IMR-90 (cell line): ENCODE measurements around the gene SLC4A5. TPM values are rescaled to one million over a fixed set of nuclear protein-coding genes. Genes with fewer than 3 reads are reported as not detected.

Experiments used
- ATAC-seq: fragments of 200-7000 bp; cut with Tn5 transposase; 2 replicates; pipeline ENCODE4 v1.9.1; 2020; ENCODE audit warnings: low read depth, mild to moderate bottlenecking, moderate library complexity
- BruUV-seq: library from RNA; stranded (reverse); fragments of 400-500 nt; replicated peaks from 2 replicates; lab custom pipeline; 2021; lab: Mats Ljungman, UMichigan
- CTCF ChIA-PET: fragments of 300-600 bp; formaldehyde crosslinking; extraction: SDS; loops from one replicate; lab custom pipeline; 2021; ENCODE audit warnings: antibody characterized with exemption; lab: Yijun Ruan, JAX
- POLR2A ChIA-PET: fragments of 300-600 bp; sonication (Branson Sonifier 250); formaldehyde crosslinking; loops from one replicate; lab custom pipeline; 2022; ENCODE audit warnings: antibody characterized with exemption; ENCODE audit not compliant: unreplicated experiment; lab: Charles Lee
- DNase-seq: peaks from one replicate; pipeline ENCODE4 v3.0.0; 2013
- H2AFZ ChIP-seq: replicated peaks from 2 replicates; pipeline ENCODE3; 2013; ENCODE audit warnings: low read length, mild to moderate bottlenecking; ENCODE audit not compliant: poor library complexity
- H2AK5ac ChIP-seq: 2 replicates; pipeline ENCODE4 v1.6.1; 2013; ENCODE audit warnings: low read depth, low read length, inconsistent platforms
- H2AK9ac ChIP-seq: replicated peaks from 2 replicates; pipeline ENCODE3; 2013; ENCODE audit warnings: mild to moderate bottlenecking, low read depth, low read length, moderate library complexity; ENCODE audit not compliant: poor library complexity
- H2BK120ac ChIP-seq: 2 replicates; pipeline ENCODE4 v1.6.1; 2013; ENCODE audit warnings: low read depth, low read length, inconsistent platforms
- H2BK15ac ChIP-seq: 3 replicates; pipeline ENCODE4 v1.6.1; 2013; ENCODE audit warnings: low read depth, low read length, inconsistent platforms
- H2BK20ac ChIP-seq: 2 replicates; pipeline ENCODE4 v1.6.1; 2013; ENCODE audit warnings: low read depth, mild to moderate bottlenecking, inconsistent platforms, low read length, moderate library complexity
- H2BK5ac ChIP-seq: 2 replicates; pipeline ENCODE4 v1.6.1; 2013; ENCODE audit warnings: mild to moderate bottlenecking, low read depth, low read length, inconsistent platforms; ENCODE audit not compliant: poor library complexity, severe bottlenecking
- H3K14ac ChIP-seq: replicated peaks from 2 replicates; pipeline ENCODE4 v1.6.1; 2013; ENCODE audit warnings: low read depth, low read length, inconsistent platforms
- H3K18ac ChIP-seq: 2 replicates; pipeline ENCODE4 v1.6.1; 2013; ENCODE audit warnings: low read depth, low read length, control low read depth
- H3K23ac ChIP-seq: 2 replicates; pipeline ENCODE4 v1.6.1; 2013; ENCODE audit warnings: low read depth, low read length, inconsistent platforms
- H3K27ac ChIP-seq: 2 replicates; pipeline ENCODE4 v1.5.1; 2013; ENCODE audit warnings: mild to moderate bottlenecking, control low read depth, low read length; ENCODE audit not compliant: insufficient read depth
- H3K27me3 ChIP-seq: 2 replicates; pipeline ENCODE4 v1.6.1; 2013; ENCODE audit warnings: low read length; ENCODE audit not compliant: control insufficient read depth, insufficient read depth
- H3K36me3 ChIP-seq: 2 replicates; pipeline ENCODE4 v1.6.1; 2013; ENCODE audit warnings: low read length, mixed read lengths; ENCODE audit not compliant: control insufficient read depth, insufficient read depth
- H3K4ac ChIP-seq: 2 replicates; pipeline ENCODE4 v1.6.1; 2013; ENCODE audit warnings: low read depth, low read length, inconsistent platforms
- H3K4me1 ChIP-seq: 2 replicates; pipeline ENCODE4 v1.6.1; 2013; ENCODE audit warnings: low read length, mixed read lengths; ENCODE audit not compliant: control insufficient read depth, insufficient read depth
- H3K4me2 ChIP-seq: 2 replicates; pipeline ENCODE4 v1.6.1; 2013; ENCODE audit warnings: low read depth, mild to moderate bottlenecking, control low read depth, low read length, moderate library complexity
- H3K4me3 ChIP-seq: 2 replicates; pipeline ENCODE4 v1.5.1; 2013; ENCODE audit warnings: low read depth, mild to moderate bottlenecking, control low read depth, low read length, moderate library complexity; ENCODE audit not compliant: insufficient read depth
- H3K56ac ChIP-seq: 2 replicates; pipeline ENCODE4 v1.6.1; 2013; ENCODE audit warnings: low read length, inconsistent platforms; ENCODE audit not compliant: insufficient read depth; ENCODE audit errors: extremely low read depth
- H3K79me1 ChIP-seq, 2 experiments: 2 replicates each; pipeline ENCODE4 v1.6.1; 2013; ENCODE audit warnings: low read length in 2 of 2, inconsistent platforms in 1 of 2, low read depth in 1 of 2
- H3K9ac ChIP-seq: 2 replicates; pipeline ENCODE4 v1.6.1; 2013; ENCODE audit warnings: low read depth, low read length, control low read depth
- H3K9me1 ChIP-seq: 2 replicates; pipeline ENCODE4 v1.6.1; 2013; ENCODE audit warnings: low read length, inconsistent platforms; ENCODE audit not compliant: insufficient read depth
- H3K9me3 ChIP-seq: 2 replicates; pipeline ENCODE4 v1.6.1; 2013; ENCODE audit warnings: low read length; ENCODE audit not compliant: control insufficient read depth, insufficient read depth
- H4K20me1 ChIP-seq: 2 replicates; pipeline ENCODE4 v1.6.1; 2013; ENCODE audit warnings: low read length, inconsistent platforms; ENCODE audit not compliant: insufficient read depth
- H4K5ac ChIP-seq: 2 replicates; pipeline ENCODE4 v1.6.1; 2013; ENCODE audit warnings: mild to moderate bottlenecking, low read depth, low read length, control low read depth
- H4K8ac ChIP-seq, 2 experiments: 2 replicates each; pipeline ENCODE4 v1.6.1; 2013; ENCODE audit warnings: low read depth in 2 of 2, low read length in 2 of 2, control low read depth in 1 of 2, inconsistent platforms in 1 of 2
- H4K91ac ChIP-seq: 2 replicates; pipeline ENCODE4 v1.6.1; 2013; ENCODE audit warnings: low read depth, low read length, inconsistent platforms; ENCODE audit not compliant: insufficient read depth
- CEBPB ChIP-seq: IDR thresholded peaks from 2 replicates; pipeline ENCODE4 v1.6.1; 2012; ENCODE audit warnings: low read depth, low read length, improper control_type of control experiment
- CHD1 ChIP-seq: IDR thresholded peaks from 2 replicates; pipeline ENCODE4 v1.6.1; 2012; ENCODE audit warnings: low read depth, low read length, improper control_type of control experiment
- ELK1 ChIP-seq: fragments of 150-350 bp; IDR thresholded peaks from 2 replicates; pipeline ENCODE4 v1.6.1; 2016; ENCODE audit warnings: low read depth, mild to moderate bottlenecking, low read length, moderate library complexity, borderline replicate concordance
- FOS ChIP-seq: fragments of 150-350 bp; IDR thresholded peaks from 2 replicates; pipeline ENCODE4 v1.6.1; 2016; ENCODE audit warnings: low read depth, low read length
- MAFK ChIP-seq: IDR thresholded peaks from 2 replicates; pipeline ENCODE4 v1.6.1; 2012; ENCODE audit warnings: low read depth, low read length, improper control_type of control experiment
- MAZ ChIP-seq: IDR thresholded peaks from 2 replicates; pipeline ENCODE4 v1.6.1; 2012; ENCODE audit warnings: low read depth, mild to moderate bottlenecking, low read length, improper control_type of control experiment, moderate library complexity, borderline replicate concordance
- MXI1 ChIP-seq: IDR thresholded peaks from 2 replicates; pipeline ENCODE4 v1.6.1; 2012; ENCODE audit warnings: low read depth, mild to moderate bottlenecking, low read length, moderate library complexity, borderline replicate concordance
- NFE2L2 ChIP-seq: fragments of 150-350 bp; IDR thresholded peaks from 2 replicates; pipeline ENCODE4 v1.6.1; 2016; ENCODE audit warnings: low read depth, mild to moderate bottlenecking, low read length
- POLR2A ChIP-seq: IDR thresholded peaks from 2 replicates; pipeline ENCODE4 v1.6.1; 2012; ENCODE audit warnings: mild to moderate bottlenecking, low read depth, low read length
- RCOR1 ChIP-seq: IDR thresholded peaks from 2 replicates; pipeline ENCODE4 v1.6.1; 2012; ENCODE audit warnings: mild to moderate bottlenecking, low read length, improper control_type of control experiment; ENCODE audit not compliant: insufficient replicate concordance
- RFX5 ChIP-seq: IDR thresholded peaks from 2 replicates; pipeline ENCODE4 v1.8.0; 2012; ENCODE audit warnings: low read depth, mild to moderate bottlenecking, low read length, moderate library complexity
- SMC3 ChIP-seq: fragments of 150-350 bp; IDR thresholded peaks from 2 replicates; pipeline ENCODE4 v1.6.1; 2016; ENCODE audit warnings: low read depth, mild to moderate bottlenecking, antibody characterized with exemption, low read length, moderate library complexity
- USF2 ChIP-seq: fragments of 150-350 bp; IDR thresholded peaks from 2 replicates; pipeline ENCODE4 v1.6.1; 2017; ENCODE audit warnings: mild to moderate bottlenecking, antibody characterized with exemption, low read length, low read depth
- WGBS, 2 experiments: methylation state at CpG; one replicate each; pipeline versions ENCODE4 v1.1.5 to v1.1.7; 2013; ENCODE audit warnings: missing lambda C conversion rate in 2 of 2; ENCODE audit not compliant: insufficient read length in 1 of 2; ENCODE audit errors: extremely low coverage in 2 of 2; 5-methylcytosine and 5-hydroxymethylcytosine counted together
- dilution Hi-C: fragments of 300-500 bp; cut with HindIII; formaldehyde crosslinking; loops from one replicate; pipeline ENCODE4 v1.14.3; 2018; ENCODE audit warnings: low sequenced_read_pairs; ENCODE audit not compliant: unreplicated experiment
- in situ Hi-C: fragments of 300-500 bp; cut with MboI; formaldehyde crosslinking; loops from 3 replicates; pipeline ENCODE4 v1.14.3; 2019; ENCODE audit warnings: low sequenced_read_pairs, inconsistent platforms, mixed read lengths
- intact Hi-C: fragments of 100-400 bp; cut with micrococcal nuclease; formaldehyde crosslinking; loops from 2 replicates; pipeline ENCODE4 v1.10.0; 2022
- polyA plus RNA-seq, 3 experiments: library from polyadenylated mRNA; depleted of rRNA; stranded (reverse); fragments of >200 nt; gene quantifications; 2 replicates each; pipeline ENCODE4 v1.2.3, GENCODE V29; 2012; ENCODE audit warnings: low replicate concordance in 1 of 3
- total RNA-seq: library from RNA; depleted of rRNA; stranded (reverse); fragments of >200 nt; gene quantifications from 2 replicates; pipeline ENCODE4 v1.2.3, GENCODE V29; 2012

SLC4A5 gene
- total and polyA plus RNA-seq, 2 of the 4 experiments (the other 2 are of a cell fraction), result 0.18 to 0.22 TPM

GRCh38 chr2:74219846-74220486, 123.2 kb downstream of the SLC4A5 start:
- Histone ChIP-seq H3K23ac (no peak overlapping the region), H4K8ac (no peak overlapping the region), H3K36me3 (peaks cover 20% of the 10 kb centered on the region), H3K9ac (no peak overlapping the region), H3K27me3 (no peaks in the 10 kb centered on the region), H2AK9ac (no peak overlapping the region), H2BK120ac (no peak overlapping the region), H3K56ac (no peak overlapping the region), H3K18ac (no peak overlapping the region), H3K4me3 (no peak overlapping the region), H3K14ac (no peak overlapping the region), H2BK5ac (no peak overlapping the region), H3K27ac (no peak overlapping the region), H4K20me1 (peaks cover 17% of the 10 kb centered on the region), H4K91ac (no peak overlapping the region), H3K4me1 (peaks cover 2% of the 10 kb centered on the region; the same call in 1 of the 2 replicates), H3K9me1 (peaks cover 7% of the 10 kb centered on the region; the same call in 1 of the 2 replicates), H2BK20ac (no peak overlapping the region), H4K5ac (no peak overlapping the region), H3K9me3 (no peaks in the 10 kb centered on the region), H2BK15ac (no peak overlapping the region), H3K79me1 (peaks cover 0 to 16% of the 10 kb centered on the region in 2 experiments; a peak in 3 of 4 replicates), H3K4ac (no peak overlapping the region), H3K4me2 (no peak overlapping the region), H2AFZ (no peak overlapping the region), H2AK5ac (no peak overlapping the region)
- no TSS peak for BruUV-seq
- no peak for TF ChIP-seq POLR2A
- no peak for TF ChIP-seq NFE2L2
- TF ChIP-seq CEBPB, result no peak
- TF ChIP-seq MAFK, result no peak
- no peak for TF ChIP-seq ELK1
- TF ChIP-seq RFX5, result no peak
- TF ChIP-seq RCOR1, result no peak
- TF ChIP-seq CHD1, result no peak
- no peak for TF ChIP-seq SMC3
- no peak for TF ChIP-seq USF2
- TF ChIP-seq MXI1, result no peak
- no peak for TF ChIP-seq MAZ
- TF ChIP-seq FOS, result no peak
- ChIA-PET POLR2A (no interaction called here), CTCF (no interaction called here)
- DNase-seq (no peak), ATAC-seq (no peak)
- dilution Hi-C loops, result no loop called here
- intact Hi-C loops, result no loop called here
- no CpG with 5 or more reads among the region's 5 CpGs for WGBS, 2 experiments
- in situ Hi-C loops, result no loop called here
